Measurements from ENCODE around the gene BGN.

DNA sequence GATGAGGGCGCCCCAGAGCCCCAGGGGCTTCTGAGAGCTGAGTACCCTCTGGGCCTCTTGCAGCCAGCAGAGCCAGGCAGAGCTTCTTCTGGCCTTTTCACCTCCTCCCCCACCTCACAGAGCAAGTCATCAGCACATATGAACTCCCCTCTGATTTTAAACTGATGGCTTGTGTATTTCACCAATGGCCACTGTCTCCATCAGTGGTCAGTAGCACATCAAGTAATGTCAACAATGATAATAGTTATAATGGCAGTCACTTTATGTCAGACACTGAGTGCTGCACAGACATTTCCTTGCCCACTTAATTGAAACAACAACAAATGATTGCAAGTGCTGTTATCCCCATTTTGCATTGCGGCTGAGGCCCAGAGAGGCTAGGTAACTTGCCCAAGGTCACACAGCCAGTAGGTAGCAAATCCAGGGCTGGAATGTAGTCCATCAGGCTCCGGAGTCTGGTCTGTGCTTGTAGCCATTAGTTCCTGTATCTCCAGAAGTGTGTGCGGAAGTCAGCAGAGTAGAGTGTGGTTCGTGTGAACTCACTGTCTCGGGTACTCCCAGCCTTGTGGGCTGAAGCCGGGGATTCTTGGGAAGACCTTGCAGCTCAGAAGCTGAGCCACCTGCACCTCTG lies 25.6 kb downstream of the BGN start:
- TF ChIP-seq RAD21 (IDR thresholded peaks at IDR 0.05; ENCODE audit: low read depth) (no peak), FOXM1 (IDR thresholded peaks at IDR 0.05; ENCODE audit: borderline replicate concordance, low read depth) (no peak), YY1 (IDR thresholded peaks at IDR 0.05; ENCODE audit: low read depth) (no peak), EGR1 (IDR thresholded peaks at IDR 0.05) (no peak), EP300 (IDR thresholded peaks at IDR 0.05; ENCODE audit: borderline replicate concordance) (no peak), CREB1 (IDR thresholded peaks at IDR 0.05; ENCODE audit: low read depth) (no peak), TAF1 (IDR thresholded peaks at IDR 0.05; ENCODE audit: low read depth) (no peak), TEAD4 (IDR thresholded peaks at IDR 0.05) (no peak), CEBPB (IDR thresholded peaks at IDR 0.05) (no peak), NFIC (IDR thresholded peaks at IDR 0.05) (no peak)
- TF ChIP-seq, protein P1, sequence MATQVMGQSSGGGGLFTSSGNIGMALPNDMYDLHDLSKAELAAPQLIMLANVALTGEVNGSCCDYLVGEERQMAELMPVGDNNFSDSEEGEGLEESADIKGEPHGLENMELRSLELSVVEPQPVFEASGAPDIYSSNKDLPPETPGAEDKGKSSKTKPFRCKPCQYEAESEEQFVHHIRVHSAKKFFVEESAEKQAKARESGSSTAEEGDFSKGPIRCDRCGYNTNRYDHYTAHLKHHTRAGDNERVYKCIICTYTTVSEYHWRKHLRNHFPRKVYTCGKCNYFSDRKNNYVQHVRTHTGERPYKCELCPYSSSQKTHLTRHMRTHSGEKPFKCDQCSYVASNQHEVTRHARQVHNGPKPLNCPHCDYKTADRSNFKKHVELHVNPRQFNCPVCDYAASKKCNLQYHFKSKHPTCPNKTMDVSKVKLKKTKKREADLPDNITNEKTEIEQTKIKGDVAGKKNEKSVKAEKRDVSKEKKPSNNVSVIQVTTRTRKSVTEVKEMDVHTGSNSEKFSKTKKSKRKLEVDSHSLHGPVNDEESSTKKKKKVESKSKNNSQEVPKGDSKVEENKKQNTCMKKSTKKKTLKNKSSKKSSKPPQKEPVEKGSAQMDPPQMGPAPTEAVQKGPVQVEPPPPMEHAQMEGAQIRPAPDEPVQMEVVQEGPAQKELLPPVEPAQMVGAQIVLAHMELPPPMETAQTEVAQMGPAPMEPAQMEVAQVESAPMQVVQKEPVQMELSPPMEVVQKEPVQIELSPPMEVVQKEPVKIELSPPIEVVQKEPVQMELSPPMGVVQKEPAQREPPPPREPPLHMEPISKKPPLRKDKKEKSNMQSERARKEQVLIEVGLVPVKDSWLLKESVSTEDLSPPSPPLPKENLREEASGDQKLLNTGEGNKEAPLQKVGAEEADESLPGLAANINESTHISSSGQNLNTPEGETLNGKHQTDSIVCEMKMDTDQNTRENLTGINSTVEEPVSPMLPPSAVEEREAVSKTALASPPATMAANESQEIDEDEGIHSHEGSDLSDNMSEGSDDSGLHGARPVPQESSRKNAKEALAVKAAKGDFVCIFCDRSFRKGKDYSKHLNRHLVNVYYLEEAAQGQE (IDR thresholded peaks at IDR 0.05; ENCODE audit: low read depth), result no peak
- TF ChIP-seq, protein P2, sequence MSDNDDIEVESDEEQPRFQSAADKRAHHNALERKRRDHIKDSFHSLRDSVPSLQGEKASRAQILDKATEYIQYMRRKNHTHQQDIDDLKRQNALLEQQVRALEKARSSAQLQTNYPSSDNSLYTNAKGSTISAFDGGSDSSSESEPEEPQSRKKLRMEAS (IDR thresholded peaks at IDR 0.05), result no peak
- TF ChIP-seq, protein P3, sequence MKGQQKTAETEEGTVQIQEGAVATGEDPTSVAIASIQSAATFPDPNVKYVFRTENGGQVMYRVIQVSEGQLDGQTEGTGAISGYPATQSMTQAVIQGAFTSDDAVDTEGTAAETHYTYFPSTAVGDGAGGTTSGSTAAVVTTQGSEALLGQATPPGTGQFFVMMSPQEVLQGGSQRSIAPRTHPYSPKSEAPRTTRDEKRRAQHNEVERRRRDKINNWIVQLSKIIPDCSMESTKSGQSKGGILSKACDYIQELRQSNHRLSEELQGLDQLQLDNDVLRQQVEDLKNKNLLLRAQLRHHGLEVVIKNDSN (IDR thresholded peaks at IDR 0.05), result no peak

Data from Ishikawa (cell line).